PC-3 (cell line): Measurements from ENCODE around the gene MRM3. TPM values are rescaled to one million over a fixed set of nuclear protein-coding genes. Genes with fewer than 3 reads are reported as not detected.
"Not testable (repeated sequence)": the region's sequence is repeated elsewhere in the genome, so short reads cannot be mapped to it uniquely, and the experiment has no call there.

Experiments used
- ATAC-seq: fragments of 200-7000 bp; cut with Tn5 transposase; 2 replicates; pipeline ENCODE4 v1.9.1; 2020; ENCODE audit warnings: mild to moderate bottlenecking, moderate library complexity
- BruUV-seq: library from RNA; stranded (reverse); fragments of 400-500 nt; replicated peaks from 2 replicates; lab custom pipeline; 2021; lab: Mats Ljungman, UMichigan
- CTCF ChIA-PET: fragments of 300-600 bp; sonication (Branson Sonifier 250); formaldehyde crosslinking; loops from one replicate; lab custom pipeline; 2022; ENCODE audit warnings: antibody characterized with exemption; lab: Charles Lee
- POLR2A ChIA-PET: fragments of 300-600 bp; sonication (Branson Sonifier 250); formaldehyde crosslinking; loops from one replicate; lab custom pipeline; 2022; ENCODE audit warnings: antibody characterized with exemption; ENCODE audit not compliant: unreplicated experiment; lab: Charles Lee
- DNase-seq: peaks from one replicate; pipeline ENCODE4 v3.0.0-alpha.2; 2015
- H2AFZ ChIP-seq: fragments of 300-600 bp; sonication (generic); 2 replicates; pipeline ENCODE4 v1.6.0; 2016; ENCODE audit warnings: antibody characterized with exemption, low read length
- H3F3A ChIP-seq: fragments of 300-600 bp; sonication (generic); one replicate; pipeline ENCODE4 v1.6.0; 2017; ENCODE audit warnings: antibody characterized with exemption, low read length, control low read depth, mild to moderate bottlenecking; ENCODE audit not compliant: unreplicated experiment
- H3K27ac ChIP-seq: fragments of 300-600 bp; sonication (generic); 2 replicates; pipeline ENCODE4 v1.5.1; 2016; ENCODE audit warnings: mild to moderate bottlenecking, low read length
- H3K27me3 ChIP-seq: fragments of 300-600 bp; sonication (generic); 2 replicates; pipeline ENCODE4 v1.6.1; 2016; ENCODE audit warnings: low read length, mixed read lengths
- H3K36me3 ChIP-seq: fragments of 300-600 bp; sonication (generic); 2 replicates; pipeline ENCODE4 v1.6.1; 2016; ENCODE audit warnings: low read depth, mixed run types, low read length, mixed read lengths
- H3K4me1 ChIP-seq: fragments of 300-600 bp; sonication (generic); 2 replicates; pipeline ENCODE4 v1.5.1; 2016; ENCODE audit warnings: low read length; ENCODE audit not compliant: insufficient read depth
- H3K4me2 ChIP-seq: fragments of 300-600 bp; sonication (generic); 2 replicates; pipeline ENCODE4 v1.6.0; 2016; ENCODE audit warnings: low read length
- H3K4me3 ChIP-seq: fragments of 300-600 bp; sonication (generic); 2 replicates; pipeline ENCODE4 v1.5.1; 2016; ENCODE audit warnings: mild to moderate bottlenecking, low read length, mixed read lengths
- H3K79me2 ChIP-seq: fragments of 300-600 bp; sonication (generic); 2 replicates; pipeline ENCODE4 v1.6.1; 2017; ENCODE audit warnings: low read length, mixed read lengths
- H3K9ac ChIP-seq: fragments of 300-600 bp; sonication (generic); 2 replicates; pipeline ENCODE4 v1.6.0; 2016; ENCODE audit warnings: mild to moderate bottlenecking, low read length
- H3K9me2 ChIP-seq: fragments of 300-600 bp; sonication (generic); replicated peaks from 2 replicates; pipeline ENCODE4 v1.6.1; 2016; ENCODE audit warnings: mixed run types, low read length, mixed read lengths
- H3K9me3 ChIP-seq: fragments of 300-600 bp; sonication (generic); 2 replicates; pipeline ENCODE4 v1.6.1; 2016; ENCODE audit warnings: low read length, mixed read lengths
- H4K20me1 ChIP-seq: fragments of 300-600 bp; sonication (generic); 2 replicates; pipeline ENCODE4 v1.6.1; 2016; ENCODE audit warnings: low read length, mixed read lengths
- EZH2 ChIP-seq: fragments of 300-600 bp; sonication (generic); IDR thresholded peaks from one replicate; pipeline ENCODE4 v1.6.1; 2017; ENCODE audit warnings: antibody characterized with exemption, mild to moderate bottlenecking, low read length; ENCODE audit not compliant: unreplicated experiment
- EZH2phosphoT487 ChIP-seq: fragments of 300-600 bp; sonication (generic); IDR thresholded peaks from 2 replicates; pipeline ENCODE4 v1.6.1; 2018; ENCODE audit warnings: mild to moderate bottlenecking, antibody characterized with exemption, low read length, borderline replicate concordance
- intact Hi-C: fragments of 100-400 bp; cut with micrococcal nuclease; formaldehyde crosslinking; loops from 2 replicates; pipeline ENCODE4 v1.9.0; 2023
- total RNA-seq: library from RNA; depleted of rRNA; stranded (reverse); fragments of >200 nt; gene quantifications from 2 replicates; pipeline ENCODE4 v1.2.3, GENCODE V29; 2014
- TF ChIP-seq, protein P1 (sequence below): fragments of 300-600 bp; sonication (generic); conservative IDR thresholded peaks from 2 replicates; pipeline ENCODE4 v1.5.1; 2017; ENCODE audit warnings: antibody characterized with exemption, low read depth, mild to moderate bottlenecking, low read length

The MRM3 gene
- total RNA-seq, 1 experiment from 2014 or later = 40.4 TPM

GRCh38 chr17:756010-756567 is 26.1 kb upstream of the MRM3 start:
- POLR2A ChIA-PET, DNase-seq, H4K20me1 ChIP-seq, H3K4me3 ChIP-seq, intact Hi-C loops, H3K27me3 ChIP-seq, H3F3A ChIP-seq, H3K27ac ChIP-seq, H3K4me2 ChIP-seq, BruUV-seq, CTCF ChIA-PET, H3K36me3 ChIP-seq, H3K9me2 ChIP-seq, H3K4me1 ChIP-seq, ATAC-seq, H2AFZ ChIP-seq, H3K9ac ChIP-seq, H3K9me3 ChIP-seq, H3K79me2 ChIP-seq: not testable (repeated sequence)

DNA sequence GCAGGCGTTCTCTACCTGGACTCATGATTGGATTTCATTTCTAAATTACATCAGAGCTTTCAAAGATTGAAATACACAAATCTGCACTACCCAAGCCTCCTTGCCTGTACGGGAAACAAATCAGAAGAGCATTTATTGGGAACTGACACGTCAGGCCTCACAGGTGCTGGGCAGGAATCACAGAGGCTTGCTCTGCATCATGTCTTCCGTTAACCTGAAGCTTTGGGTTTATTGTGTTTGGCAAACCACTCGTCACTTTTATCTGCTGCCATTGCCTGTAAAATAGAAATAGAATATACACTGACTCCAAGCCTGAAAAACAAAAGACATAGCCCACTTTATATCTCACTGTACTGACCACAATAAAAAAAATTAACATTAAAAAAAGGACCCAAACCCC is 22.2 kb upstream of the MRM3 start:
- H3F3A ChIP-seq = no peaks in the 10 kb centered on the region
- TF ChIP-seq EZH2 (no peak), EZH2phosphoT487 (no peak)
- TF ChIP-seq, protein P1, sequence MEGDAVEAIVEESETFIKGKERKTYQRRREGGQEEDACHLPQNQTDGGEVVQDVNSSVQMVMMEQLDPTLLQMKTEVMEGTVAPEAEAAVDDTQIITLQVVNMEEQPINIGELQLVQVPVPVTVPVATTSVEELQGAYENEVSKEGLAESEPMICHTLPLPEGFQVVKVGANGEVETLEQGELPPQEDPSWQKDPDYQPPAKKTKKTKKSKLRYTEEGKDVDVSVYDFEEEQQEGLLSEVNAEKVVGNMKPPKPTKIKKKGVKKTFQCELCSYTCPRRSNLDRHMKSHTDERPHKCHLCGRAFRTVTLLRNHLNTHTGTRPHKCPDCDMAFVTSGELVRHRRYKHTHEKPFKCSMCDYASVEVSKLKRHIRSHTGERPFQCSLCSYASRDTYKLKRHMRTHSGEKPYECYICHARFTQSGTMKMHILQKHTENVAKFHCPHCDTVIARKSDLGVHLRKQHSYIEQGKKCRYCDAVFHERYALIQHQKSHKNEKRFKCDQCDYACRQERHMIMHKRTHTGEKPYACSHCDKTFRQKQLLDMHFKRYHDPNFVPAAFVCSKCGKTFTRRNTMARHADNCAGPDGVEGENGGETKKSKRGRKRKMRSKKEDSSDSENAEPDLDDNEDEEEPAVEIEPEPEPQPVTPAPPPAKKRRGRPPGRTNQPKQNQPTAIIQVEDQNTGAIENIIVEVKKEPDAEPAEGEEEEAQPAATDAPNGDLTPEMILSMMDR = no peak
- no peaks in the 10 kb centered on the region for H3K9me3 ChIP-seq
- H3K4me3 ChIP-seq = no peak overlapping the region
- no peaks in the 10 kb centered on the region for H3K9me2 ChIP-seq
- intact Hi-C loops = no loop called here
- ATAC-seq (no peak), DNase-seq (no peak)
- H3K27ac ChIP-seq = no peak overlapping the region
- no TSS peak for BruUV-seq
- POLR2A ChIA-PET = no interaction called here
- H3K4me2 ChIP-seq = no peak overlapping the region
- H3K9ac ChIP-seq = no peak overlapping the region
- no peak overlapping the region for H2AFZ ChIP-seq
- no peaks in the 10 kb centered on the region for H3K27me3 ChIP-seq
- CTCF ChIA-PET = no interaction called here
- no peaks in the 10 kb centered on the region for H3K4me1 ChIP-seq
- H3K79me2 ChIP-seq = no peaks in the 10 kb centered on the region
- H3K36me3 ChIP-seq = no peaks in the 10 kb centered on the region
- H4K20me1 ChIP-seq = no peaks in the 10 kb centered on the region

DNA sequence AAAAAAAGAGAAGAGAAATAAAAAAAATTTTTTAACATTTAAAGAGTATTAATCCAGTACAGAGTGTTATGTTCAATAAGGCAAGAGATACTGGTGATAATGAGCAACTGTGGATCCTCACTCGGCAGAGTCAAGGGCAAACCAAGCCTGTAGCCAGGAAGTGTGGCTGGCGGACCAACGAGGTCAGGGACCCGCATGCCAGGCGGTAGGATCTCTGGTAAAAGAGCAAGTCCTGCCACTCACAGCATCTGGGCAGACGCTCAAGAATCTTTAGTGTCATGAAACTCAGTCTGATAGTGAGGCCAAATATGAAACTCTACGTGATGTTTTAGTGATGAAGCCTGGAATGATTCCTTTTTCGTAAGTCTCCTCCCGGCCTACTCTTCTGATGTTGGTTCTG is 21.8 kb upstream of the MRM3 start:
- no TSS peak for BruUV-seq
- CTCF ChIA-PET = no interaction called here
- intact Hi-C loops = no loop called here
- ATAC-seq = no peak
- H3K4me3 ChIP-seq = no peak overlapping the region
- H4K20me1 ChIP-seq = no peaks in the 10 kb centered on the region
- no peak overlapping the region for H3K4me2 ChIP-seq
- H3K27me3 ChIP-seq = no peaks in the 10 kb centered on the region
- H3K36me3 ChIP-seq = no peaks in the 10 kb centered on the region
- H2AFZ ChIP-seq = no peak overlapping the region
- no peaks in the 10 kb centered on the region for H3F3A ChIP-seq
- H3K79me2 ChIP-seq = no peaks in the 10 kb centered on the region
- no peak overlapping the region for H3K9ac ChIP-seq
- H3K9me3 ChIP-seq = no peaks in the 10 kb centered on the region
- POLR2A ChIA-PET = no interaction called here
- no peaks in the 10 kb centered on the region for H3K9me2 ChIP-seq
- TF ChIP-seq EZH2 (no peak), EZH2phosphoT487 (no peak)
- TF ChIP-seq, protein P1 = no peak
- no peak overlapping the region for H3K27ac ChIP-seq
- H3K4me1 ChIP-seq = no peaks in the 10 kb centered on the region
- no peak for DNase-seq
